SIG-M5 (cell line): ENCODE measurements around the gene TMEM80.
"Not testable (repeated sequence)": the region's sequence is repeated elsewhere in the genome, so short reads cannot be mapped to it uniquely, and the experiment has no call there.

ENCODE experiments used
- DNase-seq: peaks from one replicate; lab custom pipeline; 2025; lab: John Stamatoyannopoulos, UW

Gene TMEM80

GRCh38 chr11:721247-721740 lies 25.7 kb downstream of the TMEM80 start:
- DNase-seq = no peak

- DNase-seq = no peak
Observed at GRCh38 chr11:721741-722345, 26.2 kb downstream of the TMEM80 start.

DNA sequence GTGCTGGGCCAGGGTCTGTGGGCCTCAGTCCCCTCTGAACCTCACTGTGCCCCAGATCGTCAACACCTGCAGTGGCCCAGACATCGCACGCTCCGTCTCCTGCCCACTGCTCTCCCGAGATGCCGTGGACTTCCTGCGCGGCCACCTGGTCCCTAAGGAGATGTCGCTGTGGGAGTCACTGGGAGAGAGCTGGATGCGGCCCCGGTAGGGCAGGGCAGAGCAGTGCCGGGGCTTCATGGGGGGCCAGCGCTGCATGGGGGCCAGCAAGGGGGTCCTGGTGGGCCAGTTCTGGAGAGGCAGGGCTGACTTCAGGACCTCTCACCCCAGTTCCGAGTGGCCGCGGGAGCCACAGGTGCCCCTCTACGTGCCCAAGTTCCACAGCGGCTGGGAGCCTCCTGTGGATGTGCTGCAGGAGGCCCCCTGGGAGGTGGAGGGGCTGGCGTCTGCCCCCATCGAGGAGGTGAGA lies 26.8 kb downstream of the TMEM80 start:
- DNase-seq = no peak

DNA sequence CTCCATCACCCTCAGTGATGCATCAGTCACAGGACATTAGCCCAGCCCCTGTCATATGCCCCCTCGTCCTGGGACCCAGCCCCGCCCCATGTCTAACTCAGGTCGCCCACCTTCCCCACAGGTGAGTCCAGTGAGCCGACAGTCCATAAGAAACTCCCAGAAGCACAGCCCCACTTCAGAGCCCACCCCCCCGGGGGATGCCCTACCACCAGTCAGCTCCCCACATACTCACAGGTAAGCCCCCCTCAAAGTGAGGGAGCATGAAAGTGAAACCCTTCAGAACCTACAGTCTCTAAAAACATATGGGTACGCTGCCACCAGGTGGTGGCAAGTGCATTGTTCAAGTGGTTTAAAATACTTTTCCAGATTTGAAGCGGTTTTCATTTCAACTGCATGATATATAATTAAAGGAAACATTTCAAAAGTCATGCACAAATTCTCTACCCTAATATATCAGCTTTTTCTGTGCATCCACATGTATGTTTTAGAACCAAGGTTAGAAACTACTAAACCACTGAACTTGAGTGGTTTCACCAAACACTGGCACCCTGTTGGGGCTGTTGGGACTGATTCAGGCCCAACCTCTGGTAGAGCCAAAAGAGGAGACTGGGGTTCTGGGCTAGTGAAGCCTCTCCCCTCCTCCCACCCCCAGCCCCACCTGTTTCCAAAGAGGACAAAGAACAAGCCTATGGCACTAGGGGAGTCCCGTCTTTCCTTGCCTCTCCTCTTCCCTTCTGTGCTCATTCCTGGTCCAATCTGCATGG lies 27.7 kb downstream of the TMEM80 start:
- DNase-seq = no peak

DNA sequence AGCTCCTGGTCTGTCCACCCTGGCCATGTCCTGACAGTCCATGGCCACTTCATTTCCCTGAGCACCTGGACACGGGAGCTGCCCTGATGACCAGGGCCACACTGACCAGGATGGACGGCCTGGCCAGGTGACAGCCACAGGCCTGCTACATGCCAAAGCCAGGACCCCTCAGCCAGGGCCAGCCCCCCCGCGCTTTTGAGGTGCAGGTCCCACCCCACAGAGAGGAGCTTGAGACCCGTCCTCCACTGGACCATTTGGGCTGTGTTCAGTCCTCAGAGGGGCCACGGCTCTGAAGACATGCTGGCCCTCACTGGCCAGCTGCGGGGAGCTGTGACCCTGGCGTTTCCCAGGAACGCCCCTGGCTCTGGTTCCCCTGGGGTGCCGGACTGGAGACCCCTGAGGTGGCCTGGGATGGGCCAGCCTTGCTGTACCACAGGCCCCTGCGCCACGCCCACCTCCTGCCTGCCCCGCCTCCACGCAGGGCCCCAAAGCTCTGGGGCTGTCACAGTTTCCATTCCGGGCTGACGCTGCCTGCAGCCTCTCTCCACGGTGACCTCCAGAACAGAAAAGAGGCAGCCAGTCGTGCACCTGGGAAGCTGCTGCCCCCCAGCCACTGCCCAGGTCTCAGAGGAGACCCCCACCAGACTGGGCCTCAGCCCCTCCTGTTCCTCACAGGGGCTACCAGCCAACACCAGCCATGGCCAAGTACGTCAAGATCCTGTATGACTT lies 28.6 kb downstream of the TMEM80 start:
- DNase-seq = no peak

GRCh38 chr11:724778-725386 lies 29.3 kb downstream of the TMEM80 start:
- DNase-seq = no peak

DNA sequence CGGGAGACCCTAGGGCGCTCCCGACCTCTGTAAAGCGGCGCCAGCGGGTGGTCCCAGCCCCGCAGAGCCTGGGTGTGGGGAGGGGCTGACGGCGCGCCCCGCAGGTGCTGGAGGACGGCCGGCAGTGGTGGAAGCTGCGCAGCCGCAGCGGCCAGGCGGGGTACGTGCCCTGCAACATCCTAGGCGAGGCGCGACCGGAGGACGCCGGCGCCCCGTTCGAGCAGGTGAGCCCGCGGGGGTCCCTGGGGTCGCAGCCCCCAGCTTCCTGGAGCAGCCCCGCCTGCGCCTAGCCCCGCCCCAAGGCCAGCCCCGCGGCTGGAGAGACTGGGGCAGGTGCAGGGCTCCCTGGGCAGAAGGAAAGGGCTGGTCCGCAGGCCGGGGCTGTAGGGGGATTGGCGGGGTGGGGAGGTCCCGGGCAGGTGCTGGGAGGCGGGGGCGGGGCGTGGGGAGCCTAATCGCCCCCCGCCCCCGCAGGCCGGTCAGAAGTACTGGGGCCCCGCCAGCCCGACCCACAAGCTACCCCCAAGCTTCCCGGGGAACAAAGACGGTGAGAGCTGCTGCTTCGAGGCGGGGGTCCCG lies 30.1 kb downstream of the TMEM80 start:
- no peak for DNase-seq

GRCh38 chr11:726278-727220 lies 30.9 kb downstream of the TMEM80 start:
- no peak for DNase-seq

- no peak for DNase-seq
Observed at GRCh38 chr11:727281-727701, 31.7 kb downstream of the TMEM80 start.

- no peak for DNase-seq
Observed at GRCh38 chr11:727859-728748, 32.5 kb downstream of the TMEM80 start.

- DNase-seq = no peak
Observed at GRCh38 chr11:728901-729491, 33.4 kb downstream of the TMEM80 start.

- no peak for DNase-seq
Observed at GRCh38 chr11:729492-730074, 34.0 kb downstream of the TMEM80 start.

- no peak for DNase-seq
Observed at GRCh38 chr11:733072-733471, 37.5 kb downstream of the TMEM80 start.

DNA sequence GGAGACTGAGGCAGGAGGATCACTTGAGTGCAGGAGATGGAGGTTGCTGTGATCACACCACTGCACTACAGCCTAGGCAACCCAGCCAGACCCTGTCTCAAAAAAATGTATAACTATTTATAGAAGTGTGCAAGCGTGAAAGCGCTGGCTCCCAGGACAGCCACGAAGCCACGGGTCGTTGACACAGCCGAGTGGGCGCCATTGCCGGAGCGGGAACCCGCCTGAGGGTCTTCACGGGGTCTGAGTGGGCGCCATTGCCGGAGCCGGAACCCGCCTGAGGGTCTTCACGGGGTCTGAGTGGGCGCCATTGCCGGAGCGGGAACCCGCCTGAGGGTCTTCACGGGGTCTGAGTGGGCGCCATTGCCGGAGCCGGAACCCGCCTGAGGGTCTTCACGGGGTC lies 38.9 kb downstream of the TMEM80 start:
- DNase-seq = not testable (repeated sequence)

GRCh38 chr11:737366-737765 lies 41.8 kb downstream of the TMEM80 start:
- no peak for DNase-seq

DNA sequence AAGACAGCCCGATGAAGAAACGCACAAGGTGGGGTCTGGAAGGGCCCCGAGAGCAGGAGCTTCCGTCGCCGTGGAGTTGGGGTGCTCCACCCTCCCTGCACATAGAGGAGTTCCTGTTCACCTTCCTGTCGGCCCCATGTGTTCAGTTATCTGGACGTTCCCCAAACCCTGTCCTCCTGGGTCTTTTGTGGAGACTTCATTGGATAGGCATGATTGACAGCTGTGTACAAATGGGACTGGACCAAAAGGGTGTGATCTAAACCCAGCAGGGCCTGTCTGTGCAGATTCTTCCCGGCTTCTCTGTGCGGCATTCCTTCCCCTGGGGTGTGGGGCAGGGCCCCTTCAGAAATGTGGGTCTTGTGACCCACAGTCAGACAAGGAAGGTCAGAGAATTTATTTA lies 42.3 kb downstream of the TMEM80 start:
- DNase-seq = not testable (repeated sequence)

- DNase-seq = no peak
Observed at GRCh38 chr11:742156-742546, 46.5 kb downstream of the TMEM80 start.

DNA sequence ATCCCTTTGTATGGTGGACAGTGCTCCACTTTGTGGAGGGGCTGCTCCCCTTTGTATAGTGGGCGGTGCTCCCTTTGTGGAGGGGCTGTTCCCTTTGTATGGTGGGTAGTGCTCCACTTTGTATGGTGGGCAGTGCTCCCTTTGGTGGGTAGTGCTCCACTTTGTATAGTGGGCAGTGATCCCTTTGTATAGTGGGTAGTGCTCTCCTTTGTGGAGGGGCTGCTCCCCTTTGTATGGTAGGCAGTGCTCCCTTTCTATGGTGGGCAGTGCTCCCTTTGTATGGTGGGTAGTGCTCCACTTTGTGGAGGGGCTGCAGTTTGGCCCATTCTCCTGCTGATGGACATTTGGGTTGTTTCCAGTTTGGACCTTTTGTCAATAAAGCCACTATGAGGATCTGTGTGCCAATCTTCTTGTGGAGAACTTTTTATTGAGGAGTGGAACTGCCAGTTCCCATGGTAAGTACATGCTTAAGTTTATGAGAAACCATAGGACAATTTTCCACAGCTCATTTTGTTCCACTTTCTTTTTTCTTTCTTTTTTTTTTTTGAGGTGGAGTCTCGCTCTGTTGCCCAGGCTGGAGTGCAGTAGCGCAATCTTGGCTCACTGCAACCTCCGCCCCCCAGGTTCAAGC lies 47.1 kb downstream of the TMEM80 start:
- DNase-seq = no peak

- no peak for DNase-seq
Observed at GRCh38 chr11:745428-745827, 49.8 kb downstream of the TMEM80 start.
